Tibial nerve (tissue), 4 donors: ENCODE results near the gene NUMB. TPM values are rescaled to one million over a fixed set of nuclear protein-coding genes. Genes with fewer than 3 reads are reported as not detected.

Experiments
- DNase-seq, 2 donors: peaks; one replicate each; pipeline ENCODE4 v3.0.0-alpha.2; 2019; ENCODE audit warnings: low spot score in 2 of 2
- H3K27ac ChIP-seq, 4 donors: fragments of 200-600 bp; sonication (generic) in 3 of 4; one replicate each; pipeline ENCODE4 v1.5.1; 2017 to 2019; ENCODE audit warnings: mild to moderate bottlenecking in 1 of 4
- H3K27me3 ChIP-seq, 2 donors: fragments of 200-600 bp; sonication (generic) in 1 of 2; one replicate each; pipeline versions ENCODE4 v1.5.1 to v1.6.0; 2017 to 2019
- H3K36me3 ChIP-seq, 3 donors: fragments of 200-600 bp; sonication (generic); one replicate each; pipeline ENCODE4 v1.5.1; 2018 to 2019
- H3K4me1 ChIP-seq, 4 donors: fragments of 200-600 bp; sonication (generic) in 3 of 4; one replicate each; pipeline ENCODE4 v1.5.1; 2017 to 2019
- H3K4me3 ChIP-seq, 4 donors: fragments of 200-600 bp; sonication (generic) in 3 of 4; one replicate each; pipeline ENCODE4 v1.5.1; 2017 to 2019; ENCODE audit warnings: mild to moderate bottlenecking in 1 of 4, moderate library complexity in 1 of 4
- H3K9me3 ChIP-seq, 4 donors: fragments of 200-600 bp; sonication (generic) in 3 of 4; one replicate each; pipeline ENCODE4 v1.5.1; 2017 to 2019
- CTCF ChIP-seq, 5 experiments: fragments of 200-600 bp in 3 of 5; fragments of 450-650 bp in 2 of 5; sonication (generic) in 3 of 5; IDR thresholded peaks; one replicate each; pipeline ENCODE4 v1.5.1; 2016 to 2019; ENCODE audit warnings: antibody characterized with exemption in 5 of 5, mild to moderate bottlenecking in 3 of 5, moderate library complexity in 2 of 5
- EP300 ChIP-seq, 2 donors: sonication (generic); formaldehyde crosslinking; IDR thresholded peaks; one replicate each; pipeline ENCODE4 v1.6.1; 2017; ENCODE audit warnings: antibody characterized with exemption in 2 of 2, mild to moderate bottlenecking in 1 of 2
- POLR2A ChIP-seq, 2 donors: fragments of 450-650 bp; IDR thresholded peaks; one replicate each; pipeline ENCODE4 v1.6.1; 2017; ENCODE audit warnings: antibody characterized with exemption in 2 of 2, mild to moderate bottlenecking in 2 of 2, moderate library complexity in 2 of 2
- WGBS, 2 donors: methylation state at CpG; one replicate each; pipeline ENCODE4 v1.1.5; 2018; 5-methylcytosine and 5-hydroxymethylcytosine counted together
- total RNA-seq, 4 donors: library from RNA; depleted of rRNA; stranded (reverse); fragments of >200 nt; gene quantifications; one replicate each; pipeline ENCODE4 v1.1.0, GENCODE V29; 2016

The NUMB gene
- total RNA-seq, 4 donors from 2014 or later: 50.7 to 81.9 (median 60.2) TPM

- H3K27ac ChIP-seq: no peak overlapping the region
- no peaks in the 10 kb centered on the region for H3K9me3 ChIP-seq
- 88 to 91% methylated on average over 26 to 27 of the region's 27 CpGs for WGBS, 2 donors
- H3K36me3 ChIP-seq: peaks cover 0 to 64% (median 0%) of the 10 kb centered on the region in 3 donors
- H3K4me1 ChIP-seq: peaks cover 0 to 13% (median 3%) of the 10 kb centered on the region in 4 donors
- H3K27me3 ChIP-seq: no peaks in the 10 kb centered on the region
- DNase-seq: no peak
- no peak overlapping the region for H3K4me3 ChIP-seq
- TF ChIP-seq POLR2A (IDR thresholded peaks at IDR 0.05) (no peak), CTCF (IDR thresholded peaks at IDR 0.05) (no peak), EP300 (IDR thresholded peaks at IDR 0.05) (no peak)
Measured at GRCh38 chr14:73250781-73251500, 207.4 kb downstream of the NUMB start.

GRCh38 chr14:73250317-73250713, 208.0 kb downstream of the NUMB start:
- peaks cover 0 to 57% (median 0%) of the 10 kb centered on the region in 3 donors for H3K36me3 ChIP-seq
- no peak for DNase-seq
- no peaks in the 10 kb centered on the region for H3K9me3 ChIP-seq
- peaks cover 0 to 20% (median 6%) of the 10 kb centered on the region in 4 donors for H3K4me1 ChIP-seq
- no peaks in the 10 kb centered on the region for H3K27me3 ChIP-seq
- no peak overlapping the region for H3K4me3 ChIP-seq
- TF ChIP-seq EP300 (IDR thresholded peaks at IDR 0.05) (no peak), CTCF (IDR thresholded peaks at IDR 0.05) (no peak), POLR2A (IDR thresholded peaks at IDR 0.05) (no peak)
- H3K27ac ChIP-seq: no peak overlapping the region
- 85 to 93% methylated on average over 10 to 11 of the region's 11 CpGs for WGBS, 2 donors

GRCh38 chr14:73249564-73250316, 208.6 kb downstream of the NUMB start:
- H3K27ac ChIP-seq: no peak overlapping the region
- WGBS, 2 donors: 88 to 89% methylated on average over 11 to 13 of the region's 13 CpGs
- no peaks in the 10 kb centered on the region for H3K9me3 ChIP-seq
- no peak overlapping the region for H3K4me3 ChIP-seq
- peaks cover 0 to 25% (median 8%) of the 10 kb centered on the region in 4 donors for H3K4me1 ChIP-seq
- TF ChIP-seq EP300 (IDR thresholded peaks at IDR 0.05) (no peak), CTCF (IDR thresholded peaks at IDR 0.05) (no peak), POLR2A (IDR thresholded peaks at IDR 0.05) (no peak)
- H3K27me3 ChIP-seq: no peaks in the 10 kb centered on the region
- no peak for DNase-seq
- H3K36me3 ChIP-seq: peaks cover 0 to 52% (median 0%) of the 10 kb centered on the region in 3 donors

GRCh38 chr14:73249108-73249507, 209.2 kb downstream of the NUMB start:
- 94 to 100% methylated on average over 1 of the region's 1 CpG for WGBS, 2 donors

More at GRCh38 chr14:73249108-73249507, 209.2 kb downstream of the NUMB start:
- TF ChIP-seq POLR2A (IDR thresholded peaks at IDR 0.05): no peak
- TF ChIP-seq CTCF (IDR thresholded peaks at IDR 0.05): no peak
- TF ChIP-seq EP300 (IDR thresholded peaks at IDR 0.05): no peak
- H3K36me3 ChIP-seq: peaks cover 0 to 45% (median 0%) of the 10 kb centered on the region in 3 donors
- no peak for DNase-seq
- peaks cover 0 to 32% (median 11%) of the 10 kb centered on the region in 4 donors for H3K4me1 ChIP-seq
- H3K4me3 ChIP-seq: no peak overlapping the region
- no peaks in the 10 kb centered on the region for H3K9me3 ChIP-seq
- H3K27me3 ChIP-seq: no peaks in the 10 kb centered on the region
- H3K27ac ChIP-seq: no peak overlapping the region
